Midbrain (tissue), 1 donor: ENCODE results near the gene PLPP7.

Source experiments
- DNase-seq: peaks from one replicate; lab custom pipeline; 2025; lab: John Stamatoyannopoulos, UW

PLPP7 gene

DNA sequence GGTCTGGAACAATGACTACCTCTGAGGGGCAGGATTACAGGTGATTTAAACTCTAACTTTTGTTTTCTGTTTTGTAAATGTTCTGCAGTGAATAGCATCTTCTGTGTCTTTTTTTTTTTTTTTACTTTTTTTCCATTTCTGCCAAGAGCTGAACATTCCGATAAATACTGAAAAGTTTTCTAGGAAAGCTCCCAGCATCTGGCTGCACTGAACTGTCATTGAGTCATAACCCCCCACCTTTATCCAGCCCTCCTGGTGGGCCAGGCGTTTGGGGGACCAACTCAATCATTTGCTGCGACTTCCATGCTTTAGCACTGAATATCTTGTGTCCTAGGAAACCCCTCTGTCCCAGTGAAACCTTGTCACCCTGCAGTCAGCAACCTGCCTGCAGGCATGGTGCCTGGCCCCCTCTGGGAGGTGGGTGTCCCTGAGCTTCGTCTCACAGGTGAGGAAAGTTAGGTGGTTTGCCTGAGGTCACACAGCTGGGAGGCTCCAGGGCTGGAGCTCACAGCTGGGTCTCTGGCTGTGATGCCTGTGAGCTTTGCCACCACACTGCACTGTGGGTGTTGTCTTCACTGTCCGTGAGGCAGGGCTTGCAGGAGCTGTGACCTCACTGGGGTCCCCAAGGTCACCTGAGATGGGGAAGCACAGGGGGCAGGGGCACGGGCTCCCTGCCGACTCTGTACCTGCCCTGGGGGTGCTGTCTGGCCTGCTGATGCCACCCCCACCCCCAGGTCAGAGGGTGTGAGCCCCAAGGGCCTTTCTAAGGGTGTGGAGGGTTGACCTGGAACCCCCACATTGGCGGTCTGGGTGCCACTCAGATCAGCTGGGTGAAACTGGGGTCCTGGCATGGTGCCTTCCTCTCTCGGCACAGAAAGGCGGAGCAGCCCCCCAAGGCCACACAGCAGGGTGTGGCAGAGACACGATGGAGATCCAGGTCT lies 14.1 kb downstream of the PLPP7 start:
- DNase-seq = no peak

DNA sequence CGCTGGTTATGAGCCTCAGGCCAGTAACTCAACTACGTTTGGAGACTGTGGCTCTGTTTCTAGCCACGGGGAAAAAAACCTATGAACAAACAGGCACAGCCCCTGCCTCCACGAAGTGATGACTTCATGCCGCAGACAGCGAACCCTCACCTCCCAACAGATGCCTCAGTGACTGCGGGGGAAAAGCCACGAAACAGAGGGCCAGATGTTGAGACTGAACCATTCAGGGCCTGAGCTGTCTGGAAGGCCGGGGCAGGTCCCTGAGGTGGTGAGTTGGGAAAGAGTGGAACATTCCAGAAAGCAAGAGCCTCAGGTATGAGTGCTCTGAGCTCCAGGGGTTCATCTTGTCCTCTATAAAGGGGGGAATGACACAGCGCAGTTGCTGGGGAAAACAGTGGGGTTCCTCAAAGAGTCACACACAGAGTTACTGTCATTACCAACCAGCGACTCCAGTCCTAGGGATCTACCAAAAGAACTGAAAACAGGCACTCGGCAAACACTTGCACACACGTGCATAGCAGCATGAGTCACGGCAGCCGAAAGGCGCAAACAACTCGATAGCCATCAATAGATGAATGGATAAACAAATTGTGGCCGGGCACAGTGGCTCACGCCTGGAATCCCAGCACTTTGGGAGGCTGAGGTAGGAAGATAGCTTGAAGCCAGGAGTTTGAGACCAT lies 15.3 kb downstream of the PLPP7 start:
- no peak for DNase-seq

DNA sequence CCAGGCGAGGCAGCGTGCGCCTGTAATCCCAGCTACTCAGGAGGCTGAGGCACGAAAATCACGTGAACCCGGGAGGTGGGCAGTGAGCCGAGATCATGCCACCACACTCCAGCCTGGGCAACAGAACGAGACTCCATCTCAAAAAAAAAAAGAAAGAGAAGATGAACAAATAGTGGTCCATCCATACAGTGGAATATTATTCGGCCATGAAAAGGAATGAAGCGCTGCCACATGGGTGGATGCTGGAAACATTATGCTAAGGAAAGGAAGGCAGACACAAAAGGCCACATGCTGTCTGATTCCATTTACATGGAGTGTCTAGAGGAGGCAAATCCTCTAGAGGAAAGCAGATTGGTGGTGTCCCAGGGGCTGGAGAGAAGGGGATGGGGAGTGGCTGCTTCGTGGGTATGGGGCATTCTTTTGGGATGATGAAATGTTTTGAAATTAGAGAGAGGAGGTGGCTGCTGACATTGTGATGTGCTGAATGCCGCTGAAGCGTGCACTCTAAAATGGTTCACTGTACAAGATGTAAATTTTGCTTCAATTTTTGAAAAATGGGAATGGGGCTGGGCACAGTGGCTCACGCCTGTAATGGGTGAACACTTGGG lies 17.0 kb downstream of the PLPP7 start:
- DNase-seq = no peak

DNA sequence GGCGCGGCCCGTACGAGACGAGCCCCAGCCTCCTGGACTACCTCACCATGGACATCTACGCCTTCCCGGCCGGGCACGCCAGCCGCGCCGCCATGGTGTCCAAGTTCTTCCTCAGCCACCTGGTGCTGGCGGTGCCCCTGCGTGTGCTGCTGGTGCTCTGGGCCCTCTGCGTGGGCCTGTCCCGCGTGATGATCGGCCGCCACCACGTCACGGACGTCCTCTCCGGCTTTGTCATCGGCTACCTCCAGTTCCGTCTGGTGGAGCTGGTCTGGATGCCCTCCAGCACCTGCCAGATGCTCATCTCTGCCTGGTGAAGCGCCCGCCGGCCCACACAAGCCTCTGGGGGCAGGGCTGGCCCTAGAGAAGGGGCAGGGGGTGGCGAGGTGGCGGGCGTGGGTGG lies 18.5 kb downstream of the PLPP7 start:
- no peak for DNase-seq

DNA sequence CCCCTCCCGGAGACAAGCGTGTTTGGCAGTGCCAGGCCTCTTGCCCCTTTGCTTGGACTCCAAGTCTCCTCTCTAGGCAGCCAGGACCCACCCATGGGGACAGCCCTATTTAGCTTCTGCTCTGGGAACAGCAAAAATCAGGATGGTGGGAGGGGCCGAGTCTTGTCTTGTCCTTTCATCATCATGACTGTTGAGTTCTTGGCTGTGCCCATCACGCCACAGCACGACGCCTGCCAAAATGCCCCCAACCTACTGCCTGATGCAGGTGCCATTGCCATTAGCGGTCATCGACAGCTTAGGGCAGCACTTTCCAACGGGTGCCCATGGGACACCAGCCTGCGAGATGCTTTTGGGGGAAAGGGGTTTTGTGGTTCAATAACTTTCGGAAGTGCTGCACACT lies 18.9 kb downstream of the PLPP7 start:
- DNase-seq = no peak

DNA sequence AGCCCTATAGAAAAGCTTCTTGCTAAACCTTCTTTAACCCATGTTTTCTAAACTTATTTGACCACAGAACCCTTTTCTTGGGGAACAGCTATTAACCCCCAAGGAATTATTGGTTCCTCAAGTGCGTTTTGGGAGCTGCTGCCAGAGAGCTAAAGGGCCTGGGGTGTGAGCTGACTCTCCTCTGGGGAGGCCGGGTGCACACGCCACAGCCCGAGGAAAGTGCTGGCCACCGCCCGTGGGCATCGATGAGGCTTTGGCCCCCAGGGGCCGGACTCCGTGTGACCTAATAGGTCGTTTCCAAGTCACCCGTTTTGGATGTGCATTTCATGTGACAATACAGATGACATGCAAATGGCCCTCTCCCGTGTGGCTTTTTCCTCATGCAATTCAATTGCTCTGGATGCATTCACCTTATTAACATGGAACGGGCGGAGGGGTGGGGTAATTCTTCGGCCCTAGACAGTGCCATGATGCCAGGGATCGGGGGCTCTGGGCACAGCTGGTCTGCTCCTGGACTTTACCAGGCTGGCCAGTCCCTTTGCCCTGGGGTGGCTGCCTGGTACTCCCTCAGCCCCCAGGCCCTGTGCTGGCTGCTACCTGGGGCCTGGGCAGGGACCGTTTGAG lies 19.5 kb downstream of the PLPP7 start:
- DNase-seq = no peak

DNA sequence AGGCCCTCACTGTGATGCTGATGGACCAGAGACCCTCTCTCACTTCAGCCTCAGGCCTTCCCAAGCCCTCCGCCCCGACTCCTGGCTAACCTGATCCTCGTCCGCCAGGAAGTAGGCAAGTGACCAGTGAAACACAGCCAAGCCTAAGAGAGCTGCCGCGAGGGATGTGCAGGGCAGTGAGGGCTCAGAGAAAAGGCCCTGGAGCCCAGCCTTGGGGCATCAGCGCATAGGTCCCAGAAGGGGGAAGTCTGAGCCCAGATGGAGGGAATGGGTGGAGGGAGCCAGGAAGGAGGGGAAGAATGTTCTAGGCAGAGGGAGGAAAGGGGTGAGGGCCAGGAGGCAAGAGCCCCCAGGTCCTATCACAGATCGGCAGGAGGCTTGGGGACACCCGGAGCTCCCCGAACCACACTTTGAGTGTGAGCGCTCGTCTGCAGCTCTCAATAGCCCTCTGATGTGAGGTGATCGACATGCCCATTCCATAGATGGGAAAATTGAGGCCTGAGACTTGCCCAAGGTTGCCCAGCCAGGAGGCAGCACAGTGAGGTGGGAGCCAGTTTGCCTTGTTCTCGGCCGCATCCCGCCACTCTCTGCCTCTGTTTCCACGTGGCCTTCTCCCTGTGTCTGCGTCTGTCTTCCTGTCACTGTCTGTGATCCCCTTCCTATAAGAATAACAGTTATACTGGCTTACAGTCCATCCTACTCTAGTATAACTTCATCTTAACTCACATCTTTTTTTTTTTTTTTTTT lies 20.2 kb downstream of the PLPP7 start:
- no peak for DNase-seq

DNA sequence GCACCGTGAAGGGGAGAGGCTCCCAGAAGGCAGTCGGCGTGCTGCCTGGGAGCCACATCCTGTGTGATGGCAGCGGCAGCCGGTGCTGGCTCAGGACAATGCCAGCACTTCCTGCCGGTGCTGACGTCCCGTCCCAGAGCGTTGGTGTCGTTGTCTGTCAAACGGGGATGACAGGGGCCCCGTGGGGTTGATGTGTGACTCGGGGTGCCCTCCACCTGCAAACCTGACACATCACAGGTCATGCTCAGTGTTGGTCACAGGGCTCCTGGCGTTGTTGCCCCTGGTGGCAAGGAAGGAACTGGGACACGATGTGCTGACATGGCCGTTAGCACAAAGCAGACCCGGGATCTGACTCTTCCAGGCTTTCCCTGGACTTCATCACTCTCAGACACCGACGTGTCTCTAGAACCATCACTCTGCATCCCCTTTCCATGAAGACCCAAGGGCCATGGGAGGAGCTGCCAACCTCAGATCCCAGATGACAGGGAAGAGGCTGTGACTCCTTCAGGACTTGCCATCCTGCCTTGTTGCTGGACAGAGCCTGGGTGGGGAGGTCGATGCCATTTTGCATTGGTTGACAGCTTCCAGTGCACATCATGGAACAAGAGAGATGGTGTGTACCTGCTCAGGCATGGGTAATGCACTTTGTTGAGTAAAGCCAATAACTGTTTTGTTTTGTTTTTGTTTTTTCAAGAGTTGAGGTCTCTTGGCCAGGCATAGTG lies 21.5 kb downstream of the PLPP7 start:
- DNase-seq = no peak

DNA sequence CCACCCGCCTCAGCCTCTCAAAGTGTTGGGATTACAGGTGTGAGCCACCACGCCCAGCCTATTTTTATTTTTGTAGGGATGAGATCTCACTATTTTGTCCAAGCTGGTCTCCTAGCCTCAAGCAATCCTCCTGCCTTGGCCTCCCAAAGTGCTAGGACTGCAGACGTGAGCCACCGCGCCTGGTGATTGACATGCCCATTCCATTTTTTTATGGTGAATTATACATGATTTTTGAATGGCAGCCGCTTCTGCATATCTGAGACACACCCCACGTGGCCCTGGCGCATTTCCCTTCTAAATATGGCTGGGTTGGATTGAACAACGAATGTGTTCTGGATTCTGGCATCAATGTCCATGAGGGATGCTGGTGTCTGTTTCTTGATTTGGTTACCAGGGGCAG lies 22.7 kb downstream of the PLPP7 start:
- DNase-seq = no peak

DNA sequence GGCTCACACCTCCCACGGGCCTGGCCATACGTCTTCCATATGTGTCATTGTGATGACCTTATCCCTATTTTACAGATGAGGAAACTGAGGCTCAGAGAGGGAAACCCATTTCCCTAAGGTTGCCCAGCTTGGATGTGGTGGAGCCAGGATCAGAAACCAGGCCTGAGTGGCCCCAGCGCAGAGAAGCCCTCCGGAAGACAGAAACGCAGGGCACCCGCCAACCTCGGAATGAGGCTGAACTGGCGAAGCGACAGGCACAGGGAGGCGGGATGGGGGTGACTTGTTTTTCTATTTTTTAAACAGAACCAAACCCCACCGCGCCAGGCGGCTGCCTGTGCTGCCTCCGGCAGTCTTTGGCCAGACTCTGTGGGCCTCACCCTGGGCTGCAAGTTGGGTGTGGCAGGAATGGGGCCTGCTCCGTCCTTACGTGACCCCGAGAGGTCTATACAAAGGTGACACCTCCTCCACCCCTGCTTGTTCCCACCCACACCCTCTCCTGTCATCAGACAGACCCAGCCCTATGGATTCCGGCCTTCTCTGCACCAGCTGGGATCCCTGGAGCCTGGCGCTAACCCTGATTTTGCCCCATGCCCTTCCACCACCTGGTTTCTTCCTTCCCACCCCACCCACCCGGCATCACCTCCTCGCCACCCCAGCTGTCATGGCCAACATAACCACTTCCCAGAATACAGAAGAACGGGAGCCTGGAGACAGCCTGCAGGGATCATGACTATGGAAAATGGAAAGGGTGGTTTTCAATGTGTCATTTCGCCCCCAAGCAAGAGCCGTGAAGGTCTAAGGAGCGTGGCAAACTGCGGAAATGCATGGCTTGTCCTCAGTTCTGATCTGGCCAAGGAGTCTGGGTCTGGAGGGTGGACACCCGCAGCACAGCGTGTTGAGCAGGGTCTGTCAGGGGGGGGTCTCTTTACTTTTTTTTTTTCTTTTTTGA lies 23.6 kb downstream of the PLPP7 start:
- no peak for DNase-seq

DNA sequence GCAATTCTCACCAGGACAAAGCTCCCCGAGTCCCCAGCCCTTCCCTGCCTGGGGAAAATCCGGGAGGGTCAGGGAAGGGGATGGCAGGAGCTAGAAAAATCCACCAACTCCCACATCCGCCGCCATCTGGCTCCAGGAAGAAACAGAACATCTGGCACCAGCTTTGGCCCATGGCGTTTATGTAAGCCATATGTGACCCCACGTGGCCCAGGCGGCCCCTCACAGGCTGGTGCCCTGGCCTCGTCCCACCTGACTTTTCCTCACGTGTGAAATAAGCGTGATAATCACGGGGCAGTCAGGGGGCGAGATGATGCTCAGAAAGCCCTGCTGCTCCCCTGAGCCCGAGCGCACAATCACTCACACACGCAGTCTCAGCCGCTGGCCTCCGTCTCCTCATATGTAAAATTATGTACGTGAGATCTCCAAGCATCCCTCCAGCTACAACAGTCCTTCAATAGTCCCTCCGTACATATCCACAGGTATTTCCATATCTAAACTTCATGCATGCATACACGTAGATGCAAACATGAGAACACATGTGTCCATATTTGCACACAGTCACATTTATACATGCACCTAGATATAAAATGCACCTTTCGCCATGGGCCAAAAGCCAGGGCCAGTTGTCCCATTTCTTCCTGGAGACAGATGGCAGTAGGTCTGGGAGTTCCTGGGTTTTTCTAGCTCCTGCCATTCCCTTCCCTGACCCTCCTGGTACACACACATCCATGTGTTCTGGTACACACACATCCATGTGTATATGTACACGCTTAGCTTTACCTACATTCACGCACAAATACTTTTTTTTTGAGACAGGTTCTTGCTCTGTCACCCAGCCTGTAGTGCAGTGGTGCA lies 28.9 kb downstream of the PLPP7 start:
- no peak for DNase-seq

DNA sequence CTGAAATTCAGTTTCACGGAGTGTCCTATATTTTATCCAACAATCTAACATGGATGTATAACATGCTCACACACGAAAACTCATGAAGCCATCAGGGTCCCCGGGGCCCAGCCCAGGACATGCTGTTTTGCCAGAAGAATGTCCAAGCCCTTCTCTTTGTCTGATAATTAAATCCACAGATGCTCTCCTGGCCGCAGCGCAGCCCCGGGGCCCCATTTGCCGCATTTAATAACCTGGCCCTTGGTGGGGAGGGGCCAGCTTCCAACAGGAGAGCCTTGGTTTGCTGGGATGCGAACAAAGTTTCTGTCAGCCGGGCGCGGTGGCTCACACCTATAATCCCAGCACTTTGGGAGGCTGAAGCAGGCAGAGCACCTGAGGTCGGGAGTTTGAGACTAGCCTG lies 30.0 kb downstream of the PLPP7 start:
- DNase-seq = no peak

DNA sequence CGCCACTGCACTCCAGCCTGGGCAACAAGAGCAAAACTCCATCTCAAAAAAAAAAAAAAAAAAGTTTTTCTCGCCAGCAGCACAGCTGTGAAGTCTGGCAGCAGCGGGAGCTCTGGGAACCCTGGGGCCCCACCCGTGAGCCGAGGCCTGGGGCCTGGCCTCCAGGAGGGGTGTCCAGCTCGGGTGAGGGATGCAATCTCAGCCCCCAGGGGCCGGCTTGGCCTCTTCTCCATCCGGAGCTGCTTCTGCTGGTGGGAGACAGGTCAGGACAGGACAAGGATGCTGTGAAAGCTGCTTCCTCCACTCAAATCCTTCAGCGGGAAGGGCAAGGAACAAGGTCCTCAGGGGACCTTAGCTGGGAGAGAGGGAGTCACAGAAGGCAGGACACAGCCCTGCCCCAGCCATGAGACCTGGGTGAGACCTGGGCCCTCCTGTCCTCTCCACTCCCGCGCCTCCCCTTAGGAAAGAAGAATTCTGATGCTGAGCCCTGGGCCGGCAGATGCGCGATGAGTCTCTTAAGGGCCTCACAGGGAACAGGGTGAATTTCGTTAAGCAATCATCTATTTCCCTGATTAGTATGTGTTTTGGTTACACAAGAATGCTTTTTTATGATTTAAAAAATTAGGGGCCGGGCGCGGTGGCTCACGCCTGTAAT lies 30.6 kb downstream of the PLPP7 start:
- DNase-seq = no peak

DNA sequence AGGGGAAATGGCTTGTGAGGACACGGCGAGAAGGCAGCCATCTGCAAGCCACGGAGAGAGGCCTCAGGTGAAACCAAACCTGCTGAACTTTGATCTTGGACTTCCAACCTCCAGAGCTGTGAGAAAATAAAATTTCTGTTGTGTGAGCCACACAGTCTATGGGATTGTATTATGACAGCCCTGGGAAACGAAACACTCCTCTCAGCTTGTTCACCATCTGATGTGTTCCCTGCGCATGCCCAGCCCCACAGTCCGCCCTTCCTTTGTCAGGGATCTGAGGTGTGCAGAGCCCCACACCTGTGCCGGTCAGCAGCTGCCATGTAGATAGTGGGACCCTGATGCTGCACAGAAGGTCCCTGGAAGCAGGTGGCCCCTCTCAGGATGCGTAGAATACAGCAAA lies 34.1 kb downstream of the PLPP7 start:
- no peak for DNase-seq

DNA sequence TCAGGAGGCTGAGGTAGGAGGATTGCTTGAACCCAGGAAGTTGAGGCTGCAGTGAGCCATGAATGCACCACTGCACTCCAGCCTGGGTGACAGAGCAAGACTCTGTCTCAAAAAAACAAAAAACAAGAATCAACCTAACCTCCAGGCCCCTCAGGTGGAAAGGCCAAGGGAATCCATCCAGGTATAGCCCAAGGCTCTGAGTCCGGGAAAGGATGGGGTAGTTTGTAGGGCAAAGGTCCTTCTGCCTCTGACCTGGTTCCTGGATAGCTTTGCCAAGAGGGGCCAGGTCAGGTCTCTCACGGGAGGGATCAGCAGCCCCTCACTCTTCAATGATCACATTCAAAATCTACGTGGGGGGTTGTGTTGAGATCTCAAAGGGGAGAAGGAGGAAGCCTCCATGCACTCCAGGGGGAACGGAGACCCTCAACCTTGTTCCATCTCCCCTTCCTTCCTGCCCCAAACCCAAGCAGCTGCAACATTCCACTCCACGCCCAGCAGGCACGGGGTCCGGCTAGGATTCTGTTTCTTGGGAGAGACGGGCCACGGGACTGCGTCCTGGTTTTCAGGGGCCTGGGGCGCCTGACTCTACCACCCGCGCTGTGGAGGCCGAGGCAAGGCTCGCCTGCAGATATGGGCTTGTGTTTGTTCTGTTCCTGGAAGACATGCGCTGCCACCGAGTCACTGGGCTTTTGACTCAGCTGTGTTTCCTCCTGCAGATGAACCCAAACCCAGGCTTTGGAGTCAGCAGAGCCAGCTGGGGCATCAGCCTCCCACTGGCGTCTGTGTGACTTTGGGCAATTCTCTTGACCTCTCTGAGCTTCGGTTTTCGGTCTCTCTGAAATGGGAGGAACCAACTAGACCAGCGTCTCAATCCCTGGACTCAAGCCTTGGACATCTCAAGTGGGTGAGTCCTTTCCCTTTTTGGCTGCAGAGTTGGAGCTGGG lies 35.5 kb downstream of the PLPP7 start:
- DNase-seq = no peak

DNA sequence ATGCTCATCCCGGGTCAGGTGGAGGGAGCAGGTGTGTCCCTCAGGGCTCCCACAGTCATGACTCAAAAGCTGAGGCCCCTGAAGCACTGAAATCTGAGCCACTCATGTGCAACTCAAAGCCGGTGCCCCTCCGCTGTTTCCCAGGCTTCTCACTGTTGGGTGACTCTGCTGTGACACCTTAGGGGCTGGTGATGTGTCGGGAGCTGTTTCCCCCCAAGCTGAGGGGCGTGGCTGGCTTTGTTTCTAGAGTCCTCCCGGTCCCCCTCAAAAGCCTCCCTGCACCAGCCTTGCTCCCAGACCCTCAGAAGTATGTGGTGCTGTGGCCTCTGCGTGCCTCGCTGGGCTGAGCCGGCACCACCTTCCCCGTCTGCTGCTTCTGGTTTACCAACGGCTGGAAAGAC lies 39.7 kb downstream of the PLPP7 start:
- no peak for DNase-seq
